NCI-H2227 treated with DMSO at 0.1 percent for 48 hours (cell line): ENCODE results near the gene APPL2.

Source experiments
- DNase-seq: peaks from one replicate; lab custom pipeline; 2025; lab: John Stamatoyannopoulos, UW

The APPL2 gene

GRCh38 chr12:105222284-105222655 lies 13.7 kb downstream of the APPL2 start:
- no peak for DNase-seq

- no peak for DNase-seq
Observed at GRCh38 chr12:105221583-105222283, 14.2 kb downstream of the APPL2 start.

- no peak for DNase-seq
Observed at GRCh38 chr12:105220929-105221290, 15.1 kb downstream of the APPL2 start.

- no peak for DNase-seq
Observed at GRCh38 chr12:105220150-105220928, 15.6 kb downstream of the APPL2 start.

- no peak for DNase-seq
Observed at GRCh38 chr12:105219261-105220028, 16.5 kb downstream of the APPL2 start.

- no peak for DNase-seq
Observed at GRCh38 chr12:105218434-105218833, 17.5 kb downstream of the APPL2 start.

- DNase-seq = no peak
Observed at GRCh38 chr12:105214670-105215375, 21.2 kb downstream of the APPL2 start.

GRCh38 chr12:105214148-105214547 lies 21.8 kb downstream of the APPL2 start:
- no peak for DNase-seq

GRCh38 chr12:105212438-105212837 lies 23.5 kb downstream of the APPL2 start:
- DNase-seq = no peak

GRCh38 chr12:105209091-105209490 lies 26.9 kb downstream of the APPL2 start:
- no peak for DNase-seq

GRCh38 chr12:105206686-105207374 lies 29.1 kb downstream of the APPL2 start:
- DNase-seq = no peak

- DNase-seq = no peak
Observed at GRCh38 chr12:105205322-105206048, 30.5 kb downstream of the APPL2 start.

- DNase-seq = no peak
Observed at GRCh38 chr12:105204916-105205315, 31.1 kb downstream of the APPL2 start.

GRCh38 chr12:105204127-105204526 lies 31.8 kb downstream of the APPL2 start:
- no peak for DNase-seq

GRCh38 chr12:105202202-105202601 lies 33.8 kb downstream of the APPL2 start:
- no peak for DNase-seq

- no peak for DNase-seq
Observed at GRCh38 chr12:105201299-105201698, 34.7 kb downstream of the APPL2 start.

GRCh38 chr12:105200385-105200784 lies 35.6 kb downstream of the APPL2 start:
- DNase-seq = no peak

- DNase-seq = no peak
Observed at GRCh38 chr12:105198961-105199360, 37.0 kb downstream of the APPL2 start.

GRCh38 chr12:105196090-105196489 lies 39.9 kb downstream of the APPL2 start:
- DNase-seq = no peak

- no peak for DNase-seq
Observed at GRCh38 chr12:105194947-105195346, 41.0 kb downstream of the APPL2 start.
